IPS-18c (cell line): Measurements from ENCODE around the gene PDHB.

ENCODE experiments used
- H3K4me3 ChIP-seq: 2 replicates; pipeline ENCODE4 v1.7.0; 2013; ENCODE audit warnings: low read depth, mild to moderate bottlenecking, low read length, moderate library complexity; ENCODE audit not compliant: insufficient read depth
- H3K9me3 ChIP-seq: one replicate; pipeline ENCODE4 v1.6.1; 2013; ENCODE audit warnings: mild to moderate bottlenecking, low read length, moderate library complexity; ENCODE audit not compliant: control insufficient read depth, insufficient read depth

Gene PDHB

GRCh38 chr3:58416191-58416590 lies 17.4 kb downstream of the PDHB start:
- no peaks in the 10 kb centered on the region for H3K9me3 ChIP-seq

DNA sequence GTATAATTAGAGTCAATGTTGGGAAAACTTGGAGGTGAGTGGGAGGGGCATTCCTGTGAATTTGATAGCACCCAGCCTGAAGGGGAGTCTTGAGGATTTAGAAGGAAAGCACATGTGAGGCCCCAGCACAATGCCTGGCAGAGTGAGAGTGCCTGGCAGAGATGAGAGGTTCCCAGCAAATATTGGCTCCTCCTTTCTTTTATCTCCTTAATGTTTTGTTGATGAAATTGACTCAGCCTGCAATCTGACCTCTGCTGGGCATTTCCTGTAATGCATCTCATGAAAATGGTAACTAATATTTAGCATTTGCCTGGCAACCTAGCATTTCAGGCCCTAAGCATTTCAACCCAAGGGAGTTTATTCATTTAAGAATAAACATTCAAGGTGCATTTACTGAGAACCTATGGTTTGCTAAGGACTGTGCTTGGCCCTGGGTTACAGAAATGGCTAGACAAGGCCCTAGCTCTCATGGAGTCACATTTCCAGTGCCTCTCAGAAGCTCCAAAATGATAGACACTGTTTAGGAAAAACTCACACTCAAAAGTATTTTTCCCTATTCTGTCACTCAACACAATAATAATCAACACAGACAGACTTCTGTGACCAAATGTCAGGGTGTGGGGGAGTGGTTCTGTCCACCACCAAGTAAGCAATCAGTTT lies 19.0 kb downstream of the PDHB start:
- H3K4me3 ChIP-seq, result no peak overlapping the region
- H3K9me3 ChIP-seq, result no peaks in the 10 kb centered on the region

More at GRCh38 chr3:58416191-58416590, 17.4 kb downstream of the PDHB start:
- H3K4me3 ChIP-seq, result no peak overlapping the region

DNA sequence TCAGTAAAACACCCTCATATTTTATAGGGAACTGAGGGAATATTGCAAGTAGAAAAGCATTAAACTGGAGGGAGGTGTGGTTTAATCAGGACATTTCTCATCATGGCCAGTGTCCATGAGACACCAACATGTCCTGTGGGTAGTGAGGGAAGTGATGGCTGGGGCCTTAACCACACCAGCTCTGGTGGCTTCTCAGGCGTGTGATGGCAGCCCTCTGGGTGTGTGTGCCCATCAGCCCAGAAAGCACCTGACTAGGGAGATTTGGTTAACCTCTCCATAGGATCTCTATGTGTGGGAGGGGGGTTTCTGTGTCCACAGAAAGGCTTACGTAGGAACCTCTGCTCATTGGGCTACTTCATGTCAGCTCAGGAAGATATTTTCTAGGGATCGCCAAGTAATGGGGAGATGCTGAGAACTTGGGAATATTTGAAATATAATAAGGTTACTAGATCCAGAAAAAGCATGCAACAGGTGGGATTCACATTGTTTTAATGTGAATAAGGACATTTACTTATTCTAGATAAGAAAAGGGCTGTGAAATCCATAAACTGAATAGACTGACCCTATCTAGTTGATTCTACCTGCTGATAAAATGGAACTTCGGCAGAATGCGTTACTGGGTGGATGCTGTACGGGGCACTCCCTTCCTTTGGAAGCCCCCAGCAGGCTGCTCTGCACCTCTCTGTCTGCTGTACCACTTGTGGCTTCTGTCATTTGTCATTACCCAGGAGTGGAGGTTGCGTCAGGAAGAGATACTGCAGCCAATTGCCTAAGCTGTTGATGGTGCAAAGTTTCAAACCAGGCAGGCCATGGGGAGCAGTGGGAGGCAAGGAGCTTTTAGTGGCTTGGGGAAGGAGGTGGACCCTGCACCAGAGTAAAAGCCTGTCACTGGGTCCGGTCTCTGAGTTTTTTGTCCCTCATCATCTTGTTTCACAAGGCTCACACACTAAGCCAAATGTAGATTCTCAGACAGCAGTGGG lies 21.5 kb downstream of the PDHB start:
- Histone ChIP-seq H3K9me3 (no peaks in the 10 kb centered on the region), H3K4me3 (no peak overlapping the region)

DNA sequence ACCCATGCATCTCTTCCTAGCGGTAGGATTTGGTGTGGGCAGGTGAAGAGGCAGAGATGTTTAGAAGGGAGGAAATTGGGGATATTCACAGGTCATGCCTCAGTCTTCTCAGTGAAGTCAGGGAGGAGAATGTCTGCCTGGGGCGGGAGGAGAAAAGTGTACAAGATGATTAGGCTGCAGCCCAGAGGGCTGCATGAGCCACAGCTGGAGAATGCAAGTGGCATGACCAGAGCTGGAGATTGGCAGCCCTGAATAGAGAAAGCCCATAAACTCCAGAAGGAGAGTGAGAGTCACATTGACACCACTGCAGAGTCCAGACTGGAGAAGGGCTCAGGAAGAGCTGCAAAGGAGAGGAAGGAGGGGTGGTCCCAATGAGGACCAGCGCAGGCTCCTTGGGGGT lies 22.6 kb downstream of the PDHB start:
- H3K4me3 ChIP-seq, result no peak overlapping the region
- no peaks in the 10 kb centered on the region for H3K9me3 ChIP-seq

- no peaks in the 10 kb centered on the region for H3K9me3 ChIP-seq
- no peak overlapping the region for H3K4me3 ChIP-seq
Measured at GRCh38 chr3:58409663-58410062, 24.0 kb downstream of the PDHB start.

- Histone ChIP-seq H3K9me3 (no peaks in the 10 kb centered on the region), H3K4me3 (no peak overlapping the region)
Measured at GRCh38 chr3:58408906-58409305, 24.7 kb downstream of the PDHB start.

GRCh38 chr3:58404396-58404795 lies 29.2 kb downstream of the PDHB start:
- no peaks in the 10 kb centered on the region for H3K9me3 ChIP-seq
- H3K4me3 ChIP-seq, result no peak overlapping the region

DNA sequence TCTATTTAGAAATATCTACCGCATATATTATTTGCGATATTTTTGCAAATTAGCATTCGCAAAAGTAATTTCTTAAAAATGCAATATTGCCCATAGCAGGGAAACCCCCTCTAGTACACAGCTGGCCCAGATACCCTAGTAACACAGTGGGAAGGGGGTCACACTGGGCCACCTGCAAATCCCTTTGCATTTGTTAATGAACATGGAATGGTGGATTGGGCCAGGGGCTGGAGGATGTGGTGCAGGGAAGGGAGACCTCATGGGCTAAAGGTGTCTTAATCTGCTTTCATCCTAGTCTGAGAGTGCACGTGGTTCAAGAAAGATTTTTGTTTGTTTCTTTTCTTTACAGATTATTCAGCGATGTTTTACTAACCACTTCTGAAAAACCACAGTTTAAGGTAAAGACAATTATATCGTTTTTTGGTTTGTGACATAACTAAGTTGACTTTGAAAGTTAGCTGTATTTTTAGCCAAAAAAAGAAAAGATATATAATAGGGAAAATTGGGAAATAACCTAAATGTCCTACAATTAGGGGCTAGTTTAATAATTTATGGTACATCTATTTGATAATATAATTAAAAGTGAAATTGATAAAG lies 30.0 kb downstream of the PDHB start:
- H3K9me3 ChIP-seq, result no peaks in the 10 kb centered on the region

GRCh38 chr3:58398669-58399333 lies 34.8 kb downstream of the PDHB start:
- no peaks in the 10 kb centered on the region for H3K9me3 ChIP-seq
- no peak overlapping the region for H3K4me3 ChIP-seq

More for the DNA sequence above, 30.0 kb downstream of the PDHB start:
- H3K4me3 ChIP-seq, result no peak overlapping the region

GRCh38 chr3:58394339-58394738 lies 39.3 kb downstream of the PDHB start:
- no peaks in the 10 kb centered on the region for H3K9me3 ChIP-seq

DNA sequence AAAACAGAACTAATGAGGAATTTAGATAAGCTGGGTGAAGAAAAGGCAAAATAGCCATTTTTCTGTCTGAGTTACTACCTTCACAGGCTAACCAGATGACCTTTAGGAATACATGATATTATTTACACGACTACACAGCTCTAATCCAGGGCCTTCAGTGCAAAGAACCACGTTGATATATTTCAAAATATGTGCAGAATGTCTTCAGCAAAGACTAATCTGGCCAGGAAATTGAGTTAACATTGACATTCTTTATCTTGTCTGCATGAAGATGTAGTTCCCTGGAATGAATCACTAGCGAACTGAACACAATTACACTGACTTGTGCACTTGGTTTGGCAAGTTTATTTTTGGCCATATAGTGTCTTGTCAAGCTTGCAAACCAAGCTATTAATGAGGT lies 41.5 kb downstream of the PDHB start:
- Histone ChIP-seq H3K4me3 (no peak overlapping the region), H3K9me3 (no peaks in the 10 kb centered on the region)

More at GRCh38 chr3:58394339-58394738, 39.3 kb downstream of the PDHB start:
- H3K4me3 ChIP-seq, result no peak overlapping the region

- no peaks in the 10 kb centered on the region for H3K9me3 ChIP-seq
- no peak overlapping the region for H3K4me3 ChIP-seq
Measured at GRCh38 chr3:58391156-58391865, 42.3 kb downstream of the PDHB start.

GRCh38 chr3:58388550-58389091 lies 45.0 kb downstream of the PDHB start:
- H3K4me3 ChIP-seq, result no peak overlapping the region

GRCh38 chr3:58387650-58388546 lies 45.7 kb downstream of the PDHB start:
- H3K4me3 ChIP-seq, result no peak overlapping the region

More at GRCh38 chr3:58388550-58389091, 45.0 kb downstream of the PDHB start:
- no peaks in the 10 kb centered on the region for H3K9me3 ChIP-seq

DNA sequence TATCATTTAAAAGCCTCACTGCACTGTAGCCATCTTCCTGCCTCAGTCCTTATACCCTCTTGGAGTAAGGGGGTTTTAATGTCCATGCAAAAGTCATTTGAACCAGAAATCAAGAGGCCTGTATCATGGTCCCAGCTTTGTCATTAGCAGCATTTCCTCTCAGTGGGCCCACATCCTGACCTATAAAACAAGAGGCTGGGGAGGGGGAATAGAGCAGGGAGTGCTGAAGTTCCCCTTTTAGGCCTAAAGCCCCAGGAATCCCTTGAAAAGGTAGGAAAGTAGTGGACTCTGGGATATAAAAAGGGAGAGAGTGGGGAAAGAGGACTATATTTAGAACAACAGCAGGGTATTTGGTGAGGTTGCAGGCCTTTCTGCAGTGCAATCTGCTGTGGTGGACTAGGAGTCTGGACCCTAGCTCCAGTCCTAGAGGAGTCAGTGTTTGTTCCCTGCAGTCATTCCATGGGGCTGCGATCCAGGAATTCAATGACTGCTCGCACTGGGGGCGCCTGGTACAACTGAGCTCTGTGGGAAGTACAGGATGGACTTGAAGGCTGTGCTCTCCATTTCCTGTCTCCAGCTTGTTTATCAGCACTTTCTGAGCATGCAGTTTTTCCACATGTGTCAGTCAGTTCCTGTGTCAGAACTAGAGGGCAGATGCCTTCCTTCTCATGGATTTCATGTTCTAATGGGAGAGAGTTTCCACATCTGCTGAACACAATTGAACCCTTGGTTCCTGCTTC lies 46.8 kb downstream of the PDHB start:
- H3K4me3 ChIP-seq, result peak overlapping the region; percentile 9; the same call in 1 of the 2 replicates
- no peaks in the 10 kb centered on the region for H3K9me3 ChIP-seq

More at GRCh38 chr3:58387650-58388546, 45.7 kb downstream of the PDHB start:
- H3K9me3 ChIP-seq, result no peaks in the 10 kb centered on the region
